22Rv1 (cell line): ENCODE data around the gene BABAM2.

Source experiments
- H3K27ac ChIP-seq: fragments of 450-650 bp; 2 replicates; pipeline ENCODE4 v1.5.1; 2017
- CTCF ChIP-seq: fragments of 450-650 bp; IDR thresholded peaks from 2 replicates; pipeline ENCODE4 v1.5.1; 2017; ENCODE audit warnings: mild to moderate bottlenecking
- ZFX ChIP-seq: fragments of 450-650 bp; IDR thresholded peaks from 2 replicates; pipeline ENCODE4 v1.6.1; 2017; ENCODE audit warnings: antibody characterized with exemption, borderline replicate concordance

Gene BABAM2

DNA sequence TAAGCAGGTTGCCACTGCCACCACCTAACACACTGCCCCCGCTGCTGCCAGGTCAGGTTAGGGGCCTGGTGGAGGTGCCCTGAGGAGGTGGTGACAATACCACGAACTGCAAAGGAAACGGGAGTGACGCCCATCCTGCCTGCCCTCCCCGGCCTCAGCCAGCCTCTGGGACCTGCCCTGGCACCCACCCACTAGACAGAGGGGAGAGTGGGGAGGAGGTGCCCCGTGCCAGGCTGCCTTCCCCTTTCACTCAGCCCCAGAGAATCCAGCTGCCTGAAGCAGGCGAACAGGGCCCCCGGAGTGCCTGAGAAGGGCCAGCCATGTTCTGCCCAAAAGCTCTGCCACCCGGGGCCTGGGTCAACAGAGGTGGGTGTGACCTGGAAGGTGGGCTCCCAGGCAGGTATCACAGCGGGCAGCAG is 457.6 kb downstream of the BABAM2 start:
- no peak overlapping the region for H3K27ac ChIP-seq
- TF ChIP-seq CTCF: no peak
- TF ChIP-seq ZFX: no peak

GRCh38 chr2:28348921-28349320 is 458.4 kb downstream of the BABAM2 start:
- no peak for TF ChIP-seq CTCF
- TF ChIP-seq ZFX: no peak
- H3K27ac ChIP-seq: no peak overlapping the region

GRCh38 chr2:28349546-28350165 is 459.1 kb downstream of the BABAM2 start:
- no peak for TF ChIP-seq CTCF
- no peak for TF ChIP-seq ZFX
- no peak overlapping the region for H3K27ac ChIP-seq

- H3K27ac ChIP-seq: no peak overlapping the region
- TF ChIP-seq ZFX: no peak
- TF ChIP-seq CTCF: no peak
Measured at GRCh38 chr2:28350196-28350595, 459.7 kb downstream of the BABAM2 start.

DNA sequence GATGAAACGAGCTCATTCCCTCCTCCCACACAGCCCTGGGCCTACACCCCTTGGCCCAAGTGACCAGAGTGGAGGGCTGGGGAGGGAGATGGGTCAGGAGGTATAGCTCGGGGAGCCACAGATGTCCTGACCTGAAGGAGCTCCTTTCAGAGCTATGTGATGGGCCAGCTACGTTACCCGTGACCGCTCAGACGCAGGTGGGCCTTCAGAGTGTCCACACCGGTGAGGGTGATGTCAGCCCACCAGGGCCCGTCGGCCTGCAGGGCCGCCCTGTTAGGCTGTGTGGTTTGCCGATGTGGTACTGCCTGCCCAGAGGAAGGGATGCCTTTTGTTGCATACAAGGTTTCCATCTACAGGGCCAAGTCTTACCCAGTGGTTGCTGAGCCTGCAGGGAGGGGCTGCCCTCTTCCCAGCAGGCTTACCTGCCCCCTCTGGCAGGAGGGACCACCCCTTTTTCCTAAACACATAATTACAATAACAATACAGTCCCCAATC is 460.3 kb downstream of the BABAM2 start:
- no peak overlapping the region for H3K27ac ChIP-seq
- TF ChIP-seq ZFX: no peak
- no peak for TF ChIP-seq CTCF

DNA sequence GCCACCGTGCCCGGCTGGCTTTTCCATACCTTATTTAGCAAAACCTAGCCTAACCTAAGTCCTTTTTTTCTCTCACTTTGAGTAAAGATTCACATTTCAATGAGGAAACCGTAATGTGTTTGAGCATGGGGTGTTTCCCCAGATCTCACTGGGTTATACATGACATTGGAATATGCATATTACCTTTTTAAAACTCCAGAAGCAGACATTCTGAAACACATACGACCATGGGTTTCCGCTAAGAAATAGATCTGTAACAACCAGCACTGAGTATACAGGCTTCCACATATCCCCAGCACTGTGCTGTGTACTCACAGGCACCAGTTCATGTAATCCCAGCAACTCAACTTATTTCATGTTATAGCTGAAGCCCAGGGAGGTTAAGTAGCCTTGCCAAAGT is 461.1 kb downstream of the BABAM2 start:
- H3K27ac ChIP-seq: no peak overlapping the region

More for the DNA sequence above, 461.1 kb downstream of the BABAM2 start:
- TF ChIP-seq ZFX (no peak), CTCF (no peak)
